Frontal cortex (tissue), 4 donors: ENCODE data around the gene COX7B2. TPM values are rescaled to one million over a fixed set of nuclear protein-coding genes. Genes with fewer than 3 reads are reported as not detected.

Source experiments
- DNase-seq, 2 donors: peaks; one replicate each; pipeline ENCODE4 v3.0.0; 2012; ENCODE audit warnings: low spot score in 2 of 2
- FAIRE-seq: peaks from 2 replicates; lab custom pipeline; 2012; peaks lifted over from hg19 to GRCh38; lab: Jason Lieb, UNC
- total RNA-seq: library from RNA; depleted of rRNA; stranded (reverse); fragments of >200 nt; gene quantifications from one replicate; pipeline ENCODE4 v1.2.3, GENCODE V29; 2014
- donor health status: control.
- donor health status: control.
- donor health status: control.

The COX7B2 gene
- total RNA-seq, 1 donor from 2014 or later, result not detected

GRCh38 chr4:46765465-46765864 is 143.6 kb downstream of the COX7B2 start:
- no peak for FAIRE-seq
- no peak for DNase-seq

- FAIRE-seq, result no peak
- no peak for DNase-seq
Measured at GRCh38 chr4:46730075-46730474, 179.0 kb downstream of the COX7B2 start.

- FAIRE-seq (no peak), DNase-seq (peak in 1 of 2 donors; percentile 10)
Measured at GRCh38 chr4:46720055-46720454, 189.0 kb downstream of the COX7B2 start.

GRCh38 chr4:46717950-46718349 is 191.1 kb downstream of the COX7B2 start:
- no peak for DNase-seq
- peak; percentile 53 for FAIRE-seq

- FAIRE-seq, result no peak
- DNase-seq, result no peak
Measured at GRCh38 chr4:46715468-46715867, 193.6 kb downstream of the COX7B2 start.

- DNase-seq (no peak), FAIRE-seq (no peak)
Measured at GRCh38 chr4:46698891-46699290, 210.2 kb downstream of the COX7B2 start.

Other genes with a start within 250 kb of the COX7B2 start
- 24.5 TPM for gene GABRA4, start 84.3 kb upstream of the COX7B2 start, total RNA-seq
- gene GABRB1, start 122.3 kb upstream of the COX7B2 start, total RNA-seq, result 85.6 TPM